GM12878 (cell line): Measurements from ENCODE around the gene TRUB2.

Experiments
- EZH2 ChIP-seq: IDR thresholded peaks from 2 replicates; pipeline ENCODE4 v1.6.1; 2012; ENCODE audit warnings: low read depth, mild to moderate bottlenecking, control low read depth, inconsistent platforms, low read length, borderline replicate concordance; ENCODE audit not compliant: control insufficient read depth
- GABPA ChIP-seq: IDR thresholded peaks from 2 replicates; pipeline ENCODE4 v1.6.1; 2014; ENCODE audit warnings: antibody characterized with exemption, low read depth, mild to moderate bottlenecking, inconsistent platforms
- KLF5 ChIP-seq: fragments of 450-650 bp; IDR thresholded peaks from 2 replicates; pipeline ENCODE4 v1.6.1; 2014; ENCODE audit warnings: mild to moderate bottlenecking; ENCODE audit not compliant: partially characterized antibody
- NFYB ChIP-seq: IDR thresholded peaks from 2 replicates; pipeline ENCODE4 v1.6.1; 2011; ENCODE audit warnings: low read depth, mild to moderate bottlenecking, low read length, improper control_type of control experiment, moderate library complexity; ENCODE audit not compliant: insufficient read depth
- SP1 ChIP-seq: IDR thresholded peaks from one replicate; pipeline ENCODE4 v1.6.1; 2011; ENCODE audit warnings: low read depth, low read length
- TAF1 ChIP-seq: IDR thresholded peaks from 2 replicates; pipeline ENCODE4 v1.6.1; 2011; ENCODE audit warnings: mild to moderate bottlenecking, low read depth, low read length, borderline replicate concordance
- TF ChIP-seq, protein P1 (sequence below), 3 experiments: IDR thresholded peaks in 2 of 3; conservative IDR thresholded peaks in 1 of 3; 2 replicates each; pipeline ENCODE4 v1.5.1; 2011; ENCODE audit warnings: low read depth in 3 of 3, low read length in 3 of 3, mild to moderate bottlenecking in 3 of 3, control low read depth in 2 of 3, moderate library complexity in 2 of 3, inconsistent platforms in 1 of 3, mixed read lengths in 1 of 3; ENCODE audit not compliant: control insufficient read depth in 2 of 3, insufficient read depth in 1 of 3; ENCODE audit errors: extremely low read depth in 1 of 3
- TF ChIP-seq, protein P2 (sequence below): IDR thresholded peaks from 2 replicates; pipeline ENCODE4 v1.6.1; 2012; ENCODE audit warnings: low read length, inconsistent platforms
- TF ChIP-seq, protein P3 (sequence below): fragments of 450-650 bp; formaldehyde crosslinking; IDR thresholded peaks from 2 replicates; pipeline ENCODE4 v1.5.0; 2022; ENCODE audit warnings: mild to moderate bottlenecking, missing genetic modification characterization
- TF ChIP-seq, protein P4 (sequence below): IDR thresholded peaks from 2 replicates; pipeline ENCODE4 v1.6.1; 2011; ENCODE audit warnings: low read depth, mild to moderate bottlenecking, low read length, moderate library complexity, borderline replicate concordance; ENCODE audit errors: extremely low read depth

DNA sequence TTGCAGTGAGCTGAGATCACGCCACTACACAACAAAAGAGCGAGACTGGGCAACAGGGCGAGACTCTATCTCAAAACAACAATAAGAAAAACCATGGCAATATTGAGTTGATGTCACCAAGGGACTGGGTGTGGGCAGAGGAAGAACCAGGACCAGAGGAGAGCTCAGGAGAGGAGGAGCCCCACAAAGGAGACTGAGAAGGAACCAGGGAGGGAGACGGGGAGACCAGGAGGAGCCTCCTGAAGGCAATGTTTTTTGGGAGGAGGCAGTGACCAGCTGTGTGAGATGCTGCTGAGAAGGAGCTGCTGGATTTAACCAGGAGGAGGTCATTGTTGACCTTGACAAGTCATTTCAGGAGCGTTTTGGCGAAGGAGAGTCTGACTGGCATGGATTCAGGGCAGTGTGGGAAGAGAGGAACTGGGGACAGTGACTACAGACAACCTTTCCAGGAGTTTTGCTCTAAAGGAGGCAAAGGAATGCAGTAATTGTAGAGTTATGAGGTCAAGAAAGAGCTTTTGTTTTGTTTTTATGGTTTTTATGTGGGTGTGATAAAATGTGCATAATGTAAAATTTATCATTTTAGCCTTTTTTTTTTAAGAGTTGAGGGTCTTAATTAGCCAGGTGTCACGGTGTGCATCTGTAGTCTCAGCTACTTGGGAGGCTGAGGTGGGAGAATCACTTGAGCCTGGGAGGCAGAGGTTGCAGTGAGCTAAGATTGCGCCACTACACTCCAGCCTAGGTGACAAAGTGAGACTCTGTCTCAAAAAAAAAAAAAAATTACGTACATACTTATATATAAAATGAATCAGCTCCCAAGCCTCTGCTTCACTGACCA is 17.9 kb downstream of the TRUB2 start:
- TF ChIP-seq, protein P1, sequence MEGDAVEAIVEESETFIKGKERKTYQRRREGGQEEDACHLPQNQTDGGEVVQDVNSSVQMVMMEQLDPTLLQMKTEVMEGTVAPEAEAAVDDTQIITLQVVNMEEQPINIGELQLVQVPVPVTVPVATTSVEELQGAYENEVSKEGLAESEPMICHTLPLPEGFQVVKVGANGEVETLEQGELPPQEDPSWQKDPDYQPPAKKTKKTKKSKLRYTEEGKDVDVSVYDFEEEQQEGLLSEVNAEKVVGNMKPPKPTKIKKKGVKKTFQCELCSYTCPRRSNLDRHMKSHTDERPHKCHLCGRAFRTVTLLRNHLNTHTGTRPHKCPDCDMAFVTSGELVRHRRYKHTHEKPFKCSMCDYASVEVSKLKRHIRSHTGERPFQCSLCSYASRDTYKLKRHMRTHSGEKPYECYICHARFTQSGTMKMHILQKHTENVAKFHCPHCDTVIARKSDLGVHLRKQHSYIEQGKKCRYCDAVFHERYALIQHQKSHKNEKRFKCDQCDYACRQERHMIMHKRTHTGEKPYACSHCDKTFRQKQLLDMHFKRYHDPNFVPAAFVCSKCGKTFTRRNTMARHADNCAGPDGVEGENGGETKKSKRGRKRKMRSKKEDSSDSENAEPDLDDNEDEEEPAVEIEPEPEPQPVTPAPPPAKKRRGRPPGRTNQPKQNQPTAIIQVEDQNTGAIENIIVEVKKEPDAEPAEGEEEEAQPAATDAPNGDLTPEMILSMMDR (IDR thresholded peaks at IDR 0.05 in 2 of 3, conservative IDR thresholded peaks at IDR 0.05 in 1 of 3; ENCODE audit: control insufficient read depth in 2 of 3, extremely low read depth in 1 of 3, insufficient read depth in 1 of 3, low read depth in 3 of 3, low read length in 3 of 3): no peak
- TF ChIP-seq SP1: no peak
- TF ChIP-seq TAF1: no peak
- TF ChIP-seq KLF5: no peak
- no peak for TF ChIP-seq EZH2
- TF ChIP-seq NFYB: no peak
- TF ChIP-seq, protein P2, sequence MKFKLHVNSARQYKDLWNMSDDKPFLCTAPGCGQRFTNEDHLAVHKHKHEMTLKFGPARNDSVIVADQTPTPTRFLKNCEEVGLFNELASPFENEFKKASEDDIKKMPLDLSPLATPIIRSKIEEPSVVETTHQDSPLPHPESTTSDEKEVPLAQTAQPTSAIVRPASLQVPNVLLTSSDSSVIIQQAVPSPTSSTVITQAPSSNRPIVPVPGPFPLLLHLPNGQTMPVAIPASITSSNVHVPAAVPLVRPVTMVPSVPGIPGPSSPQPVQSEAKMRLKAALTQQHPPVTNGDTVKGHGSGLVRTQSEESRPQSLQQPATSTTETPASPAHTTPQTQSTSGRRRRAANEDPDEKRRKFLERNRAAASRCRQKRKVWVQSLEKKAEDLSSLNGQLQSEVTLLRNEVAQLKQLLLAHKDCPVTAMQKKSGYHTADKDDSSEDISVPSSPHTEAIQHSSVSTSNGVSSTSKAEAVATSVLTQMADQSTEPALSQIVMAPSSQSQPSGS: no peak
- no peak for TF ChIP-seq GABPA
- TF ChIP-seq, protein P3, sequence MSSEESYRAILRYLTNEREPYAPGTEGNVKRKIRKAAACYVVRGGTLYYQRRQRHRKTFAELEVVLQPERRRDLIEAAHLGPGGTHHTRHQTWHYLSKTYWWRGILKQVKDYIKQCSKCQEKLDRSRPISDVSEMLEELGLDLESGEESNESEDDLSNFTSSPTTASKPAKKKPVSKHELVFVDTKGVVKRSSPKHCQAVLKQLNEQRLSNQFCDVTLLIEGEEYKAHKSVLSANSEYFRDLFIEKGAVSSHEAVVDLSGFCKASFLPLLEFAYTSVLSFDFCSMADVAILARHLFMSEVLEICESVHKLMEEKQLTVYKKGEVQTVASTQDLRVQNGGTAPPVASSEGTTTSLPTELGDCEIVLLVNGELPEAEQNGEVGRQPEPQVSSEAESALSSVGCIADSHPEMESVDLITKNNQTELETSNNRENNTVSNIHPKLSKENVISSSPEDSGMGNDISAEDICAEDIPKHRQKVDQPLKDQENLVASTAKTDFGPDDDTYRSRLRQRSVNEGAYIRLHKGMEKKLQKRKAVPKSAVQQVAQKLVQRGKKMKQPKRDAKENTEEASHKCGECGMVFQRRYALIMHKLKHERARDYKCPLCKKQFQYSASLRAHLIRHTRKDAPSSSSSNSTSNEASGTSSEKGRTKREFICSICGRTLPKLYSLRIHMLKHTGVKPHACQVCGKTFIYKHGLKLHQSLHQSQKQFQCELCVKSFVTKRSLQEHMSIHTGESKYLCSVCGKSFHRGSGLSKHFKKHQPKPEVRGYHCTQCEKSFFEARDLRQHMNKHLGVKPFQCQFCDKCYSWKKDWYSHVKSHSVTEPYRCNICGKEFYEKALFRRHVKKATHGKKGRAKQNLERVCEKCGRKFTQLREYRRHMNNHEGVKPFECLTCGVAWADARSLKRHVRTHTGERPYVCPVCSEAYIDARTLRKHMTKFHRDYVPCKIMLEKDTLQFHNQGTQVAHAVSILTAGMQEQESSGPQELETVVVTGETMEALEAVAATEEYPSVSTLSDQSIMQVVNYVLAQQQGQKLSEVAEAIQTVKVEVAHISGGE: no peak
- TF ChIP-seq, protein P4, sequence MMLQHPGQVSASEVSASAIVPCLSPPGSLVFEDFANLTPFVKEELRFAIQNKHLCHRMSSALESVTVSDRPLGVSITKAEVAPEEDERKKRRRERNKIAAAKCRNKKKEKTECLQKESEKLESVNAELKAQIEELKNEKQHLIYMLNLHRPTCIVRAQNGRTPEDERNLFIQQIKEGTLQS: no peak
